Tibial artery (tissue), 4 donors: Measurements from ENCODE around the gene TRIM77.
"Not testable (repeated sequence)": the region's sequence is repeated elsewhere in the genome, so short reads cannot be mapped to it uniquely, and the experiment has no call there.

Source experiments
- DNase-seq, 2 donors: peaks; one replicate each; pipeline ENCODE4 v3.0.0-alpha.2; 2019
- H3K27ac ChIP-seq, 2 donors: fragments of 200-600 bp; sonication (generic) in 1 of 2; 1 replicate in 1 of 2; 2 replicates in 1 of 2; pipeline ENCODE4 v1.5.1; 2018 to 2019; ENCODE audit warnings: mild to moderate bottlenecking in 1 of 2
- H3K27me3 ChIP-seq, 2 donors: fragments of 200-600 bp; sonication (generic) in 1 of 2; one replicate each; pipeline versions ENCODE4 v1.5.1 to v1.6.0; 2016 to 2019
- H3K36me3 ChIP-seq, 3 donors: fragments of 200-600 bp; sonication (generic) in 2 of 3; one replicate each; pipeline ENCODE4 v1.5.1; 2016 to 2019; ENCODE audit warnings: mild to moderate bottlenecking in 2 of 3
- H3K4me1 ChIP-seq, 4 donors: fragments of 200-600 bp; sonication (generic) in 2 of 4; 1 replicate in 3 of 4; 2 replicates in 1 of 4; pipeline ENCODE4 v1.5.1; 2016 to 2019
- H3K4me3 ChIP-seq, 2 donors: fragments of 200-600 bp; sonication (generic) in 1 of 2; 1 replicate in 1 of 2; 2 replicates in 1 of 2; pipeline ENCODE4 v1.5.1; 2018 to 2019; ENCODE audit warnings: mild to moderate bottlenecking in 2 of 2
- H3K9me3 ChIP-seq, 3 donors: fragments of 200-600 bp; sonication (generic) in 1 of 3; one replicate each; pipeline ENCODE4 v1.5.1; 2016 to 2019
- intact Hi-C: fragments of 100-400 bp; cut with DNase I; formaldehyde crosslinking; loops from one replicate; pipeline ENCODE4 v1.15.0; 2023; ENCODE audit warnings: low total_unique reads
- TF ChIP-seq, protein P1 (sequence below), 2 experiments: fragments of 200-600 bp in 1 of 2; fragments of 450-650 bp in 1 of 2; IDR thresholded peaks; one replicate each; pipeline ENCODE4 v1.5.1; 2017 to 2019; ENCODE audit warnings: antibody characterized with exemption in 2 of 2, mild to moderate bottlenecking in 1 of 2, moderate library complexity in 1 of 2

TRIM77 gene

DNA sequence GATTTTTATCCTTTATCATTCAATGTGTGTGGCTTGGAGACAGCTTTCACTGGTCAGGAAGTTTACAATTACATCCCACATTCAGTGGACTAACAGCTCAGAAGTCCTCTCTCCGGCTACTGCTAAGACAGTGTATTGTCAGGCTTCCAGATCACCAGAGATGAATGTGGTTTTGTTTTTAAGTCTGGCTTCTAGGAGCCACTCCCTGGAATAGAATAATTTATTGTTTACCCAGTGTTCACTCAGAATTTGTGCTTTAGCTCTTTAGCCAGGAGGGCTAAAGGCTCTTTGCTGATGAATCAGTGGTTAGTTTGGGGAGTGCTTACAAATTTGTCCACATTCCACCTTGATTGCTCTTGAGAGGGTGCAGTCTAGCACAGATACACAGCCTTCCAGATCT is 26.5 kb downstream of the TRIM77 start:
- Histone ChIP-seq H3K27ac (no peak overlapping the region), H3K9me3 (no peaks in the 10 kb centered on the region), H3K4me1 (no peaks in the 10 kb centered on the region), H3K36me3 (no peaks in the 10 kb centered on the region), H3K27me3 (no peaks in the 10 kb centered on the region), H3K4me3 (no peak overlapping the region)
- no peak for DNase-seq
- intact Hi-C loops, result no loop called here
- TF ChIP-seq, protein P1, sequence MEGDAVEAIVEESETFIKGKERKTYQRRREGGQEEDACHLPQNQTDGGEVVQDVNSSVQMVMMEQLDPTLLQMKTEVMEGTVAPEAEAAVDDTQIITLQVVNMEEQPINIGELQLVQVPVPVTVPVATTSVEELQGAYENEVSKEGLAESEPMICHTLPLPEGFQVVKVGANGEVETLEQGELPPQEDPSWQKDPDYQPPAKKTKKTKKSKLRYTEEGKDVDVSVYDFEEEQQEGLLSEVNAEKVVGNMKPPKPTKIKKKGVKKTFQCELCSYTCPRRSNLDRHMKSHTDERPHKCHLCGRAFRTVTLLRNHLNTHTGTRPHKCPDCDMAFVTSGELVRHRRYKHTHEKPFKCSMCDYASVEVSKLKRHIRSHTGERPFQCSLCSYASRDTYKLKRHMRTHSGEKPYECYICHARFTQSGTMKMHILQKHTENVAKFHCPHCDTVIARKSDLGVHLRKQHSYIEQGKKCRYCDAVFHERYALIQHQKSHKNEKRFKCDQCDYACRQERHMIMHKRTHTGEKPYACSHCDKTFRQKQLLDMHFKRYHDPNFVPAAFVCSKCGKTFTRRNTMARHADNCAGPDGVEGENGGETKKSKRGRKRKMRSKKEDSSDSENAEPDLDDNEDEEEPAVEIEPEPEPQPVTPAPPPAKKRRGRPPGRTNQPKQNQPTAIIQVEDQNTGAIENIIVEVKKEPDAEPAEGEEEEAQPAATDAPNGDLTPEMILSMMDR (IDR thresholded peaks at IDR 0.05), result no peak

DNA sequence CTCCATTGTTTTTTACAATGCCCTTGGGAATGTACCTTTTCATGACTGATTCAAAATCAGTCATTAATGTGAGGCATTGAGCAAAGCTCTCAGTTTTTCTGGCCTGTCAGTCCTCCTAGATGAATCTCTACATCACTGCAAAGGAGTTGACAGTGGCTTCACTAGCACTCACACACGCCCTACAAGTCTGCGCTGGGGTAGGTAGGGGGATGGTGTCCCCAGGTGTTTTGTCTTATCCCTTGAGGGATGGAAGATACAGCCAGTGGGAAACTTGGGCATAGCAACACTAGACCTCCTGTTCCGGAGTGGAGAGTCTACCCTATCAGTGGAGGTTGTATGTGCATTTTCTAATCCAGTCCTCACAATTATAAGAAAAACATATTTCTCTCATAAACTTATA is 27.0 kb downstream of the TRIM77 start:
- Histone ChIP-seq H3K36me3 (no peaks in the 10 kb centered on the region), H3K27me3 (no peaks in the 10 kb centered on the region), H3K4me3 (no peak overlapping the region), H3K9me3 (no peaks in the 10 kb centered on the region), H3K27ac (no peak overlapping the region), H3K4me1 (no peaks in the 10 kb centered on the region)
- TF ChIP-seq, protein P1 (IDR thresholded peaks at IDR 0.05), result no peak
- intact Hi-C loops, result no loop called here
- no peak for DNase-seq

DNA sequence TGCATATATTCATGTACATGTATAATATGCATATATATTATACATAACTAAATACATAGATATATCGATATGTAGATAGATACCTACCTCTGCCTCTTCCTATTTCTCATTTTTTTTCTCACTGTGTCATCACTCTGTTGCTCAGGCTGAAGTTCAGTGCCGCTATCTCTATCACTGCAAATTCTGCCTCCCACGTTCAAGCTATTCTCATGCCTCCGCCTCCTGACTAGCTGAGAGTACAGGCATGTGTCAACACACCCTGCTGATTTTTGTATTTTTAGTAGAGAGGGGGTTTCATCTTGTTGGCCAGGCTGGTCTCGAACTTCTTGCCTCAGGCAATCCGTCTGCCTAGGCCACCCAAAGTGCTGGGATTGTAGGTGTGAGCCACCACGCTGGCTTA is 31.3 kb downstream of the TRIM77 start:
- H3K4me3 ChIP-seq, H3K9me3 ChIP-seq, H3K27ac ChIP-seq, H3K36me3 ChIP-seq, H3K27me3 ChIP-seq, H3K4me1 ChIP-seq, intact Hi-C loops, DNase-seq: not testable (repeated sequence)

DNA sequence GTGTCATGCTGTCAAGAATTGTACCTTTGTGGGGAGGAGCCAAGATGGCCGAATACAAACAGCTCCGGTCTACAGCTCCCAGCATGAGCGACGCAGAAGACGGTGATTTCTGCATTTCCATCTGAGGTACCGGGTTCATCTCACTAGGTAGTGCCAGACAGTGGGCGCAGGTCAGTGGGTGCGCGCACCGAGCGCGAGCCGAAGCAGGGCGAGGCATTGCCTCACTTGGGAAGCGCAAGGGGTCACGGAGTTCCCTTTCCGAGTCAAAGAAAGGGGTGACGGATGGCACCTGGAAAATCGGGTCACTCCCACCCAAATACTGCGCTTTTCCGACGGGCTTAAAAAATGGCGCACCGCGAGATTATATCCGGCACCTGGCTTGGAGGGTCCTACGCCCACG is 34.1 kb downstream of the TRIM77 start:
- H3K27ac ChIP-seq, H3K27me3 ChIP-seq, intact Hi-C loops, H3K4me1 ChIP-seq, H3K9me3 ChIP-seq, DNase-seq, H3K36me3 ChIP-seq, H3K4me3 ChIP-seq: not testable (repeated sequence)

DNA sequence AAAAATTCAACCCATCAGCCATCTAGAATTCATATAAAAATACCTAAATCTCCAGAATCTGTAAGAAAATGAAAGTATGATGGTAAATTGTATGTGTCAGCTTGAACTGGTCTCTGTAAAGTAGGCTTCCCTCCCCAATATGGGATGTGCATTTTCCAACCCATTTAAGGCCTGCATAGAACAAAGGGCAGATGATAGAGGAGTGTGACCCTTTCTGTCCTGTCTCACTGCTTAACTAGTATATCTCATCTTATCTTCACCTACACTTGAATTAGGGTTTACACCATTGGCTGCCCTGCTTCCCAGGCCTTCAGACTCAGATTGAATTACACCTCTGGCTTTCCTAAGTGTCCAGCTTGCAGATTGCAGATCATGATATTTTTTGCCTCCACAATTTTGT is 40.7 kb downstream of the TRIM77 start:
- not testable (repeated sequence) for H3K27me3 ChIP-seq

More for the DNA sequence above, 40.7 kb downstream of the TRIM77 start:
- DNase-seq, H3K4me1 ChIP-seq, H3K4me3 ChIP-seq, H3K9me3 ChIP-seq, intact Hi-C loops, H3K27ac ChIP-seq, H3K36me3 ChIP-seq: not testable (repeated sequence)
